NCI-H1694 treated with DMSO at 0.1 percent for 48 hours (cell line): ENCODE data around the gene ZNF175.
A peak's percentile ranks its signal among the peaks of the same experiment; 100 is the strongest.
"Not testable (repeated sequence)": the region's sequence is repeated elsewhere in the genome, so short reads cannot be mapped to it uniquely, and the experiment has no call there.

Source experiments
- DNase-seq: peaks from one replicate; lab custom pipeline; 2025; lab: John Stamatoyannopoulos, UW

ZNF175 gene

DNA sequence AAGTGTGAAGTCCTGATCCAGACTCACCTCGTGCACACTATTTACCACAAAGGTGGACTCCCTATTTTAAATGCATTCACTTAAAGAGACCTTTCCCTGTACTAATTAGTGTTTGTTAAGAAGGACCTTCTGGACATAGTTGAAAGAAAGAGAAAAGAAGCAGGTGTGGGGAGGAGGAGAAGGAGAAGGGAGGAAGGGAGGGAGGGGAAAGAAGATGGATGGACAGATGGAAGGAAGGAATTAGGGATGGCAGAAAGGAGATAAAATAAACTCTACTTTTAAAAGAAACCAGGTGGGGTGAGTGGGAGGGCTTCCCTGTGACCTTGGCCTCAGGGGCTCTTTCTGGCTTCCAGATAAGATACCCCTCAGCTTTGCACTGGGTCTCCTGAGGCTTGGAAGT, 21.4 kb downstream of the ZNF175 start:
- no peak for DNase-seq

DNA sequence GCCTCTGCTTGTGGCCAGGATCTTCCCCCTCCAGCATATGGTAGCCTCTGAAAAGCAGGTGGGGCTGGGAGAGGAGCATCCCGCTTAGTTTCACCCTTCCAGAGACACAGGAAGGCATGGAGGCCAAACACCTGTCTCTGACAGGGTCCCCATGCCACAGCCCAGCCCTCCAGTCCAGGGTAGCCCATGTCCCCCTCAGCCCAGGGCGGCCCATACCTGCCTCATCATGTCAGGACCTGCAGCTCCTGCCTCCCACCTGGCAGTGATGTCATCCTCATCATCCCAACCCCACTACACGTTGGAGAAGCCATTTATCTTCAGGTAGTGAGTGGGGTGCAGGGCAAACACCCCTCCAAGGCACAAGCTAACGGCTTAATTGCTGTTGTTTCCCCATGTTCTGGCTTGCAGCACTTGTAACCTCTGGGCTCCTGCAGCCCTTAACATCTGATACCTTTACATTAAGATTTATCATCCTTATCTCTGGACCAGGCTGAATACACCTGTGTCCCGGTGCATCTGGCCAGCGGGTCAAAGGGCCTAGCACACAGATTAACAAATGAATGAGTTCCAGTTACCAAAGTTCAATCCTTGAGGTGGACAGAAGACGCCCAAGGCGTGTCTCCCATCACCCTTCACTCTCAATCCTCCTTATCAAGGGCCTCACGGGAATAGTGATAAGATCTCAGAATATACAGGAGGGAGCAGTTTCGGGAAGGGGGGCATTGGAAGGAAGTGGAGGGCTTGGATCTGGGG, 22.2 kb downstream of the ZNF175 start:
- DNase-seq = no peak

DNA sequence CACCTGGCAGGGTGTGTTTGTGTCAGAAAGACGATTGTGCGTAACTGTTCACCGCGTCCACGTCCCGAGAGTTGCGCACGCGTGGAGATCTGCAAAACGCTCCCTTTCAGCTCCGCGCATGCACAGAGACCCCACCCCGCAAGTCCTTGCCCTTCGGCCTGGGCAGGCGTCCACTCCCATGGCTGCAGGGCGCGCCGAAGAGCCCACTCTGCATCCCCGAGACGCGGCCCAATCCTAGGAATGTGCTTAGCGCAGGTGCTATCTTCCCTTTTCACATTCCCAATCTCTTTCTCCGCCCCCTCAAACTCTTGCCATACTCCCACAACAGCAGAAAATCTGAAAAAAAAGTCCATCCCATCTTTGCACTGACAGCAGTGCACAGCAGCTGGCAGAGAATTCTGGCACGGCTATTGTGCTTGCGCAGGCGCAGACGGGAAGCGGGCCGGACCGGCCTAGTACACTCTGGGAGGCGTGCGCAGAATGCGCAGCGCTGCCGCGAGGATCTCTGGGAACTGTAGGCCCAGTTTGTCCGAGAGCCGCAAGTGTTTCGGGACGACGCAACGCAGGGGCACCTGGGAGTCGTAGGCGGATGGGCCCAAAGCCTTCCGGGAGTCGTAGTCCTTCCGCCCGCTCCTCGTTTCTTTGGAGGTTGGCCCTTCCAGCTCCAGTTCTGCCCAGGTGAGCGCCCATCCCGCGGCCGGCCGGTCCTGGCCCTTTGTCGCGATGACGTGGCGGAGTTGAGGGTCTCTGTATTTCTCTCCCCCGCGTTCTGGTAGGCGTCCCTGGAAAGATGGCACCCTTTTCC, 23.1 kb downstream of the ZNF175 start:
- peak; percentile 95 for DNase-seq

DNA sequence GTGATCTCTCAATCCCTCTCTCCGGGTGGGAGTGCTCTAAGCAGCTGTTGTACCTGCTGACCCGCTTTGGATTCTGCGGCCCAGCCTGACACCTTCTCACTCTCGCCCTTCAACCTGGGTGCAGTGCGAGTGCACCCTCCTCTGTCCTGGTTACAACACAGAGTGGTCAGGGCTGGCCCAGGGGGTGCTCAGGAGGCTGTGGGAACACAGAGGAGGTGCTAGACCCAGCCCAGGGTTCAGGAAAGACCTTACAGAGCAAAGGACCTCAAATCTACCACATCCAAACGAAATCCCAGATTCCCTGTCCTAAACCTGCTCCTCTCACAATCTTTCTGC, 23.7 kb downstream of the ZNF175 start:
- DNase-seq = no peak

DNA sequence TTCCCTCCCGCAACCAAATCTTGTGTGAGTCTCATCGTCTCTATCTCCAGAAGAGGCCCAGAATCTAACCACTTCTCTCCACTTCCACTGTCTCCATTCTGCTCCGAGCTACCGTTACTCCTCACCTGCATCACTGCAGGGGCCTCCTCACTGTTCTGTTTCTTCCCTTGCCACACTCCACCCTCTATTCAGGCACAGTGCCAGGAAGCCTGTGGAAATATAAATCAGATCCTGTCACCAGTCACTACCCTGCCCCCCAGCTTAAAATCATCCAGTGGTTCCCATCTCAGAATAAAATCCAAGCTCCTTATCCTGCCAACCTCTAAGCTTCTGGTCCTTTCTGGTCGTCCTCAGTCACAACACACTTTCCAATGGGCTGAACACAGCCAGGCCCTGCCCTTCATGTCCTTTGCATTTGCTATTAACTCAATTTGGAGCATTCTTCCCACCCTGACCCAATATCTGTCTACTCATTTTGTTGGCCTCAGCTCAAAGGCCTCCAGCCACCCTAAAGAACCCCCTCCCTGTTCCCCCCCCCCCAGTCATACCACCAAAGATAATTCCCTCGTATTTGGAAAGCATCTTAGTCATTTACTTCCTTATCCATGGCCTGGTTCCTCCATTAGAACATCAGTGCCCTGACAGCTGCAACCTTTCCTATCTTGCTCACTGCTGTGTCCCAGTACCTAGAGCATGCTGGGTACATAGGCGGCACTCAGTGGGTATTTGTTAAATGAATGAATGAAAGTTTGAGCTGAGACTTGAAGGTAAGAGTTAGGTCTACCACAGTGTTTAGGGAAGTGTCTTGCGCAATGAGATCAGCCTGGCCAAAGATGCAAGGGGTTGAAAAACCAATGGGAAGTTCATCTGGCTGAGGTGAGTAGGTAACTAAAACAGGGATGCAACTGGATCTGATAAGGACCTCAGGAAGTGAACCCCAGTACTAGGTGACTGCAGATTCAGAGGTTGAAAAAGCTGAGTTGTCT, 24.4 kb downstream of the ZNF175 start:
- no peak for DNase-seq

DNA sequence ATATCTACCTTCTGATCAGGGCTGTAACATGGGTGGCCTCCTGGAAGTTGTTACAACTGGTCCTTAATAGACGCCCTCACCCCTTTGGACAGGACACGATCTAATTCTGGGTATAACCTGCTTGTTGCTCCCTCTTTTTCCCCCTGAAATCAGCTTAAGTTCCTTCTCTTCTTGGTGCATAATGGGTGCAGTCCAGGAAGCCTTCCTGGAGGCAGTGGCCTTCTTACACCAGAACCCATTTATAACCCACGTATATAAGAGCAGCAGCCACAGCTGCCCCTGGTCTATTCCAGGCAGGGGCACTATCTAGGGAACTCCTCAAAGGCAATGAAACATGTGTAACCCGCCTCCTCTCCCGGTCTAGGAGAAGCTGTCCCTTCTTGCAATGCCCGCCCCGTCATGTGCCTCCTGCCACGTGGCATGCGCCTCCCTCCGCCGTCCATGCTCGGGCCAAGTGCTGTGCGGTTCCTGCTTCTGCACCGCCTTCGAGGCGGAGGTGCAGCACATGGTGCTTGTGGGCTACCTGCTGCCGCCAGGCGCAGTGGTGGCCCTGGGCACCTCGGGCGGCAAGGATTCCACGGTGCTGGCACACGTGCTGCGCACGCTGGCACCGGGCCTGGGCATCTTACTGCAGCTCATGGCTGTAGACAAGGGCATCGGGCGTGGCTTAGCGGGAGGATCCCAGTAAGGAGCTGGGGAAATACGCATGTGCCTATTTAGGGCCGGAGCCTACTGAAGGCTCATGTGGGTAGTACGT, 27.3 kb downstream of the ZNF175 start:
- no peak for DNase-seq

DNA sequence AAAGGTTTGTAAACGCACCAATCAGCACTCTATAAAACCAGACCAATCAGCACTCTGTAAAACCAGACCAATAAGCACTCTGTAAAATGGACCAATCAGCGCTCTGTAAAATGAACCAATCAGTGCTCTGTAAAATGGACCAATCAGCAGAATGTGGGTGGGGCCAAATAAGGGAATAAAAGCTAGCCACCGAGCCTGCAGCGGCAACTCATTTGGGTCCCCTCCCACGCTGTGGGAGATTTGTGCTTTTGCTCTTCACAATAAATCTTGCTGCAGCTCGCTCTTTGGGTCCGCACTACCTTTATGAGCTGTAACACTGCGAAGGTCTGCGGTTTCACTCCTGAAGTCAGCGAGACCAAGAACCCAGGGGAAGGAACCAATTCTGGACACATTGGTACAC, 28.0 kb downstream of the ZNF175 start:
- no peak for DNase-seq

DNA sequence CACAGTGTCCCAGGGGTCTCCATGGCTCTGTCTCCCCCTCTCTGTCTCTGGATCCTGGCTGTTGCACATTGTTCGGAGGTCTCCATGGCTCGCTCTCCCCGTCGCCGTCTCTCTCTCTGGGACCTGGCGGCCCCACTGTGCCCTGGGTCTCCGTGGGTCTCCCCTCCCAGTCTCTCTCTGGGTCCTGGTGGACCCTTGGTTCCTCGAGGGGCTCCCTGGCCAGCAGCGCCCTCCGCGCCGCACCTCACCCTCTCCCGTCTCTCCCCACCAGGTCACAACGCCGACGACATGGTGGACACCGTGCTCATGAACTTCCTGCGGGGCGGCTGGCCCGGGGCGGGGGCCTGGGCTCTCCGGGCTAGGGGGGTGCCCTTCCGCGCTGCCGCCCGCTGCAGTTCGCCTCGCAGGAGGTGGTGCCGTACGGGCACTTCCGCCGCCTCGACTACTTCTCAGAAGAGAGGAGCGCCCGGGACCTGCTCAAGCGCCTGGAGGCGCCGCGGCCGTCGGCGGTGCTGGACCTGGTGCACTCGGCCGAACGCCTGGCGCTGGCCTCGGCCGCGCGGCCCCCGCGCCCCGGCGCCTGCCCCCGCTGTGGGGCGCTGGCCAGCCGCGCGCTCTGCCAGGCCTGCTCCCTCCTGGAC, 30.0 kb downstream of the ZNF175 start:
- DNase-seq = no peak

DNA sequence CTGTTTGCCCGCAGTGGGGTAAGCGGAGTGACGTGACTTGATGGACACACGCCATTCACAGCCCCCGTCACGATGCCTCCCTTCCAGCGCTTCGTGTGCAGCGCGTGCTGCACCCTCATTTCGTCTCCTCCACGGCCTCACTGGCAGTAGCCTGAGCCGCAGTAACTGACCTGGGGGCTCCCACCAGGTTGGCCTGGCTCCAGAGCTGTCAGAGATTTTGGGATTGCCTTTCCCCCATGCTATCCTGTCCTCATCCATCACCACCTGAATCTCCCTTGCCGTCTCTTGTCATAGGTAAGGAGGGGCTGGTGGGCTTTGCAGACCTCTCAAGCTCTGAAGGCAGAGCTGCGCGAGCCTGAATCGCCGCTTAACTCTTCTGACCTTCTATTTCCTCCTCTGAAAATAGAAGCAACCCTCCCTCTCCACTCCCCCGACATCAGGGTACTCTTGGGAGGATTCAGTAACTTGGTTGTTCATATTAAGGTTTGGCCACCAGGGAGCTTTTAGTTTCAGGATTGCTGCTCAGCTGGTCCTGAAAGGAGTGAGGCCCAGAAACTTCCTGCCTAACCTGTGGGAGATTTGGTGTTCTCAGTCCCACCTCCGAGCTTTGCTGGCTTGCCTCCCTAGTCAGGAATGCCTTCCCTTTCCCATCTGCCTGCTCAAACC, 31.2 kb downstream of the ZNF175 start:
- DNase-seq = no peak

GRCh38 chr19:51607077-51607476, 36.0 kb downstream of the ZNF175 start:
- no peak for DNase-seq

GRCh38 chr19:51607920-51608562, 37.0 kb downstream of the ZNF175 start:
- DNase-seq = no peak

DNA sequence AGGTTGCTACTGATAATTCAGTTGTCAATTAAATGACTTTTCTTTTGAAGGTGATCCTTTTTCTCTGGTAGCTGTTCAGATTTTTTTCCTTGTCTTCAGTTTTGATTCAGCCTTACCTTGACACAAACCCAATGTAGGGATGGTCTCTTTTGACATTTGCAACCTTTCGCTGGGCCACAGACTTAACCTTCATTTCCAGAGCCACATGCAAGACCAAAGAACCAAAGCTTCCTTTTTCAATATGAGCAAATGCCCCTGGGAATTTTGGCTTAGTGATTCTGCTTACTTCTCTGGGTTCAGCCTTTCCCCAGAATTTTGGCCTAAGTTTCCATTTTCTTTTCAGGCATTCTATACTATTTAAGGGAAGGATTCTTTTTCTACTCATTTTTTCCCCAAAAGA, 39.5 kb downstream of the ZNF175 start:
- DNase-seq = no peak

- DNase-seq = no peak
Measured at GRCh38 chr19:51614789-51615188, 43.7 kb downstream of the ZNF175 start.

DNA sequence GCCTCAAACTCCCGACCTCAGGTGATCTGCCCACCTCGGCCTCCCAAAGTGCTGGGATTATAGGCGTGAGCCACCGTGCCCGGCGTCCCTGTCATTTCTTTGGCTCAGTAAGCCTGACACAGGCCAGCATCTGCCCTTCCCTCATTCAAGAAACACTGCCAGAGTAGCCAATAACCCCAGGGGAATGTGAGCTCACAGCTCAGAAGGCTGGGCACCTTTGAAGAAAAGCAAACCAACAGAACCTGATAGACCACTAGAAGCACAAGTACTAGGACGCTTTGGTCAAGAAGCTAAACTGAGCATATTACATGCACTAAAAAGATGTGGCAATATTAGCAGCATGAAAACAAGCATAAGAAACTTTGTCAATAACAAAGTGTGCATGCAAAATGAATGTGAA, 44.9 kb downstream of the ZNF175 start:
- DNase-seq = no peak

- no peak for DNase-seq
Measured at GRCh38 chr19:51621178-51621577, 50.1 kb downstream of the ZNF175 start.

GRCh38 chr19:51626675-51627074, 55.6 kb downstream of the ZNF175 start:
- no peak for DNase-seq

- DNase-seq = no peak
Measured at GRCh38 chr19:51627491-51628138, 56.5 kb downstream of the ZNF175 start.

DNA sequence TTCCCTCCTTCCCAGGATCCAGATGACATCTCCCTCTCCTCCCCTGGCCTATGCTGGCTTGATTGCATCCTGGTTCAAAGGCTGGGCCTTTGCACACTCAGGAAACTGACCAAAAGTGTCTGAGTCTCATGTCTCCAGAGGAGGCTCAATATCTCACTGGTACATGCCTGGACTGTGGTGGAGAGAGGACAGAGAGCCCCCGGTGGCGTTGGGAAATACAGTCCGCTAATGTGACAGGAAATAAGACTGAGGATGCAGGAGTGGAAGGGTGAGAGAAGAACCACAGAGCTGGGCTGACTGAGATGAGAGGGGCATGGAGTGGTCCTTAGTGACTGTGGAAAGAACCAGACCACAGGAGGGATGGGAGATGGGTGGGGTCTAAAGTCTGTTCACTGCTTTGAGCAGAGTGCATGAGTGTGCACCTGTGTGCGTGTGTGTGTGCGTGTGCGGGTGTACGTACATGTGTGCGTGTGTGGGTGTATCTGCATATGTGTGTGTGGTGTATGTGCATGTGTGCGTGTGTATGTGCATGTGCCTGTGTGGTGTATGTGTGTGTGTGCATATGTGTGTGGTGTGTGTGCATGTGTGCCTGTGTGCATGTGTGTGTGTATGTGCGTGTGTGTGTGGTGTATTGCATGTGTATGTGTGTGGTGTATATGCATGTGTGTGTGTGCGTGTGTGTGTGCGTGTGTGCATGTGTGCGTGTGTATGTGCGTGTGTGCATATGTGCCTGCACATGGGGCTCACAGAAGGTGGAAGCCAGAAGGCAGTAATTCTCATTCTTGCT, 57.3 kb downstream of the ZNF175 start:
- no peak for DNase-seq

DNA sequence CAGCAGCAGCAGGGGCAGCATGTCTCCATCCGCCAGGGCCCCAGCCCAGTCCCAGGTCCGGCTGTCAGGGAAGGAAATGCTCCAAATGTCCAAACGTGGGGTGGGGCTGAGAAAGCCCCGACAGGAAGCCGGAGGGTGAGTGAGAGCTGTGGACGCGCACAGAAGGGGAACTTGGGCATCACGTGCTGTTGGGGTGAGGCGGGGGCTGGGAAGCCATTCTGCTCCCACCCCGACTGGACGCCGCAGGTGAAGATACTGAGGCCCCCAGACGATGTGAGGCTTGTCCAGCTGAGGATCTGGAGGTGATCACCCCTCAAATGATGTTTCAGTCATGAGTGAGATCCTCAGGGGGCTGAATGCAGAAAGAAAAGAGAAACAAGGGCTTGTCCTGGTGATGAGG, 59.2 kb downstream of the ZNF175 start, which contains the start of gene SIGLEC5:
Gene SIGLEC5 (minus strand): TSS at position 87 of the 400 bp plus-strand sequence. CDS start 66 bp downstream, at position 21.
- not testable (repeated sequence) for DNase-seq
